Skeletal muscle tissue (tissue), 5 donors: ENCODE data around the gene KCNQ5. TPM values are rescaled to one million over a fixed set of nuclear protein-coding genes. Genes with fewer than 3 reads are reported as not detected.

Experiments
- H3K27ac ChIP-seq: one replicate; pipeline ENCODE4 v1.7.0; 2013; ENCODE audit warnings: mild to moderate bottlenecking, low read depth, low read length, inconsistent platforms
- H3K27me3 ChIP-seq, 3 donors: one replicate each; pipeline ENCODE4 v1.7.0; 2013; ENCODE audit warnings: low read length in 3 of 3; ENCODE audit not compliant: control insufficient read depth in 3 of 3, insufficient read depth in 3 of 3
- H3K36me3 ChIP-seq, 3 donors: one replicate each; pipeline ENCODE4 v1.7.0; 2013; ENCODE audit warnings: low read length in 3 of 3; ENCODE audit not compliant: control insufficient read depth in 3 of 3, insufficient read depth in 3 of 3
- H3K4me1 ChIP-seq, 3 donors: one replicate each; pipeline ENCODE4 v1.7.0; 2013; ENCODE audit warnings: low read length in 3 of 3, mild to moderate bottlenecking in 3 of 3; ENCODE audit not compliant: control insufficient read depth in 3 of 3, insufficient read depth in 3 of 3
- H3K4me3 ChIP-seq, 3 donors: one replicate each; pipeline ENCODE4 v1.7.0; 2013; ENCODE audit warnings: low read length in 3 of 3
- H3K9ac ChIP-seq, 3 donors: one replicate each; pipeline ENCODE4 v1.7.0; 2013; ENCODE audit warnings: low read length in 3 of 3, mild to moderate bottlenecking in 3 of 3, moderate library complexity in 2 of 3, low read depth in 1 of 3
- H3K9me3 ChIP-seq, 3 donors: one replicate each; pipeline ENCODE4 v1.7.0; 2013; ENCODE audit warnings: low read length in 3 of 3; ENCODE audit not compliant: control insufficient read depth in 3 of 3
- small RNA-seq: library from RNA; depleted of rRNA; stranded (forward); fragments of <200 nt; gene quantifications from one replicate; pipeline ENCODE3, GENCODE V24; 2014
- total RNA-seq: library from RNA; depleted of rRNA; stranded (reverse); fragments of >200 nt; gene quantifications from one replicate; pipeline ENCODE4 v1.2.3, GENCODE V29; 2014
- donor health status: Osteomylitis.

Gene KCNQ5
- total RNA-seq, 1 donor from 2014 or later, result 0.52 TPM

GRCh38 chr6:73234733-73235132 lies 612.9 kb downstream of the KCNQ5 start:
- Histone ChIP-seq H3K9me3 (no peaks in the 10 kb centered on the region), H3K4me3 (no peak overlapping the region), H3K27me3 (no peaks in the 10 kb centered on the region), H3K9ac (no peak overlapping the region), H3K4me1 (no peaks in the 10 kb centered on the region), H3K27ac (no peak overlapping the region), H3K36me3 (no peaks in the 10 kb centered on the region)

GRCh38 chr6:73236144-73236750 lies 614.4 kb downstream of the KCNQ5 start:
- Histone ChIP-seq H3K9me3 (no peaks in the 10 kb centered on the region), H3K9ac (no peak overlapping the region), H3K27ac (no peak overlapping the region), H3K36me3 (no peaks in the 10 kb centered on the region), H3K4me3 (no peak overlapping the region), H3K4me1 (no peaks in the 10 kb centered on the region), H3K27me3 (no peaks in the 10 kb centered on the region)

- Histone ChIP-seq H3K9me3 (no peaks in the 10 kb centered on the region), H3K4me3 (no peak overlapping the region), H3K9ac (no peak overlapping the region), H3K27me3 (no peaks in the 10 kb centered on the region), H3K27ac (no peak overlapping the region), H3K4me1 (no peaks in the 10 kb centered on the region), H3K36me3 (no peaks in the 10 kb centered on the region)
Measured at GRCh38 chr6:73240730-73241129, 618.9 kb downstream of the KCNQ5 start.

GRCh38 chr6:73242001-73242400 lies 620.1 kb downstream of the KCNQ5 start:
- H3K9ac ChIP-seq, result no peak overlapping the region
- H3K36me3 ChIP-seq, result no peaks in the 10 kb centered on the region
- H3K4me3 ChIP-seq, result no peak overlapping the region
- no peaks in the 10 kb centered on the region for H3K9me3 ChIP-seq
- H3K4me1 ChIP-seq, result no peaks in the 10 kb centered on the region
- no peak overlapping the region for H3K27ac ChIP-seq
- no peaks in the 10 kb centered on the region for H3K27me3 ChIP-seq

Small RNA genes lying within 50 kb of the gene (small RNA-seq; reads per million reads assigned to genes)
- not detected for gene MIR4282
